Caco-2 (cell line): ENCODE measurements around the gene NRXN3. TPM values are rescaled to one million over a fixed set of nuclear protein-coding genes. Genes with fewer than 3 reads are reported as not detected.

Experiments
- BruUV-seq: library from RNA; stranded (reverse); fragments of 400-500 nt; replicated peaks from 2 replicates; lab custom pipeline; 2021; lab: Mats Ljungman, UMichigan
- CTCF ChIA-PET: fragments of 300-600 bp; sonication (Branson Sonifier 250); formaldehyde crosslinking; loops from one replicate; lab custom pipeline; 2022; ENCODE audit warnings: antibody characterized with exemption; lab: Charles Lee
- POLR2A ChIA-PET: fragments of 300-600 bp; sonication (Branson Sonifier 250); formaldehyde crosslinking; loops from one replicate; lab custom pipeline; 2022; ENCODE audit warnings: antibody characterized with exemption; lab: Charles Lee
- DNase-seq, 2 experiments: peaks; one replicate each; pipeline versions ENCODE4 v3.0.0 to v3.0.0-alpha.2; 2020 to 2022
- H3K27me3 ChIP-seq: replicated peaks from 2 replicates; pipeline ENCODE4 v1.6.0; 2011; ENCODE audit warnings: low read length; ENCODE audit not compliant: control insufficient read depth, insufficient read depth
- H3K36me3 ChIP-seq: 2 replicates; pipeline ENCODE4 v1.5.1; 2011; ENCODE audit warnings: low read length; ENCODE audit not compliant: control insufficient read depth, insufficient read depth
- H3K4me1 ChIP-seq: fragments of 250-450 bp; sonication (Bioruptor Pico); 2 replicates; pipeline ENCODE4 v1.5.1; 2020; ENCODE audit warnings: mild to moderate bottlenecking
- H3K4me3 ChIP-seq: 2 replicates; pipeline ENCODE4 v1.5.1; 2011; ENCODE audit warnings: low read depth, mild to moderate bottlenecking, control low read depth, low read length
- H3K9me3 ChIP-seq: fragments of 250-450 bp; sonication (Bioruptor Pico); 2 replicates; pipeline ENCODE4 v1.5.1; 2020; ENCODE audit warnings: mild to moderate bottlenecking, moderate library complexity
- H3K27ac Mint-ChIP-seq: one replicate; pipeline ENCODE4 v1.8.0; 2022; ENCODE audit warnings: mixed read lengths; ENCODE audit not compliant: unreplicated experiment
- H3K27me3 Mint-ChIP-seq: one replicate; pipeline ENCODE4 v1.8.0; 2022; ENCODE audit warnings: mixed read lengths; ENCODE audit not compliant: insufficient read depth, unreplicated experiment
- H3K36me3 Mint-ChIP-seq: one replicate; pipeline ENCODE4 v1.8.0; 2022; ENCODE audit warnings: mild to moderate bottlenecking, mixed read lengths; ENCODE audit not compliant: insufficient read depth, unreplicated experiment
- H3K4me1 Mint-ChIP-seq: one replicate; pipeline ENCODE4 v1.8.0; 2022; ENCODE audit warnings: low read depth, mixed read lengths; ENCODE audit not compliant: unreplicated experiment
- H3K4me3 Mint-ChIP-seq: one replicate; pipeline ENCODE4 v1.8.0; 2022; ENCODE audit warnings: mild to moderate bottlenecking, moderate library complexity, mixed read lengths; ENCODE audit not compliant: unreplicated experiment
- H3K9me3 Mint-ChIP-seq: one replicate; pipeline ENCODE4 v1.8.0; 2022; ENCODE audit warnings: mixed read lengths; ENCODE audit not compliant: unreplicated experiment
- intact Hi-C: fragments of 100-400 bp; cut with micrococcal nuclease; formaldehyde crosslinking; loops from one replicate; pipeline ENCODE4 v1.10.0; 2022; ENCODE audit not compliant: unreplicated experiment
- total RNA-seq: library from RNA; stranded (reverse); gene quantifications from 2 replicates; pipeline ENCODE4 v1.2.3, GENCODE V29; 2022
- TF ChIP-seq, protein P1 (sequence below), 2 experiments: fragments of 200-600 bp in 1 of 2; IDR thresholded peaks; 1 replicate in 1 of 2; 2 replicates in 1 of 2; pipeline versions ENCODE4 v1.5.1 to v1.8.0; 2011 to 2022; ENCODE audit warnings: antibody characterized with exemption in 1 of 2, control low read depth in 1 of 2, inconsistent platforms in 1 of 2, low read depth in 1 of 2, low read length in 1 of 2, mild to moderate bottlenecking in 1 of 2, moderate library complexity in 1 of 2; ENCODE audit not compliant: insufficient read depth in 1 of 2, severe bottlenecking in 1 of 2, unreplicated experiment in 1 of 2

NRXN3 gene
- total RNA-seq, 1 experiment from 2014 or later = 12.4 TPM

GRCh38 chr14:78136695-78137094 lies 33.5 kb upstream of the NRXN3 start:
- no TSS peak for BruUV-seq
- H3K27ac Mint-ChIP-seq = no peak overlapping the region
- DNase-seq = no peak
- Histone ChIP-seq H3K36me3 (no peaks in the 10 kb centered on the region), H3K9me3 (no peaks in the 10 kb centered on the region), H3K4me3 (no peak overlapping the region), H3K4me1 (no peaks in the 10 kb centered on the region), H3K27me3 (no peaks in the 10 kb centered on the region)
- H3K4me3 Mint-ChIP-seq = no peak overlapping the region
- peaks cover 11% of the 10 kb centered on the region for H3K27me3 Mint-ChIP-seq
- no peaks in the 10 kb centered on the region for H3K9me3 Mint-ChIP-seq
- no peaks in the 10 kb centered on the region for H3K4me1 Mint-ChIP-seq
- TF ChIP-seq, protein P1, sequence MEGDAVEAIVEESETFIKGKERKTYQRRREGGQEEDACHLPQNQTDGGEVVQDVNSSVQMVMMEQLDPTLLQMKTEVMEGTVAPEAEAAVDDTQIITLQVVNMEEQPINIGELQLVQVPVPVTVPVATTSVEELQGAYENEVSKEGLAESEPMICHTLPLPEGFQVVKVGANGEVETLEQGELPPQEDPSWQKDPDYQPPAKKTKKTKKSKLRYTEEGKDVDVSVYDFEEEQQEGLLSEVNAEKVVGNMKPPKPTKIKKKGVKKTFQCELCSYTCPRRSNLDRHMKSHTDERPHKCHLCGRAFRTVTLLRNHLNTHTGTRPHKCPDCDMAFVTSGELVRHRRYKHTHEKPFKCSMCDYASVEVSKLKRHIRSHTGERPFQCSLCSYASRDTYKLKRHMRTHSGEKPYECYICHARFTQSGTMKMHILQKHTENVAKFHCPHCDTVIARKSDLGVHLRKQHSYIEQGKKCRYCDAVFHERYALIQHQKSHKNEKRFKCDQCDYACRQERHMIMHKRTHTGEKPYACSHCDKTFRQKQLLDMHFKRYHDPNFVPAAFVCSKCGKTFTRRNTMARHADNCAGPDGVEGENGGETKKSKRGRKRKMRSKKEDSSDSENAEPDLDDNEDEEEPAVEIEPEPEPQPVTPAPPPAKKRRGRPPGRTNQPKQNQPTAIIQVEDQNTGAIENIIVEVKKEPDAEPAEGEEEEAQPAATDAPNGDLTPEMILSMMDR (IDR thresholded peaks at IDR 0.05; ENCODE audit: insufficient read depth in 1 of 2, low read depth in 1 of 2, low read length in 1 of 2, severe bottlenecking in 1 of 2, unreplicated experiment in 1 of 2) = no peak
- H3K36me3 Mint-ChIP-seq = no peaks in the 10 kb centered on the region
- ChIA-PET POLR2A (no interaction called here), CTCF (no interaction called here)
- intact Hi-C loops = no loop called here

DNA sequence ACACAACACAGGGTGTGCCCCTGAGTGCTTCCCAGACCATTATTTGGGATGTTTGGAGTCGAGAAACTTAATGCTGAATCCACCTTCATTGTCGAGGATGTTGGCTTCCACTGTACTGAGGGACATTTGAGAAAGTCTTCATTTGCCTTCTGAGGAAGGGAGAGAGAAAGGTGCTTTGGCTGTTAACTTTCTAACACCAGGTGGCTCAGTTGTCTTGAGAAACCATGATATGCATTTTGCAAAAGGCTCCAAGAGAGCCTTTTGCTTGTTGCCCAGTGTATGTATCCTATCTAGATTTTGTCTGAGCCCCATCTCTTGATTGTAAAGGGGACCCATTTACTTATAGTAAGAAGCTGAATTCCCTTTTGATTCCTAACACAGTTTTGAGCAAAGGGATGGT lies 28.6 kb upstream of the NRXN3 start:
- no peaks in the 10 kb centered on the region for H3K4me1 Mint-ChIP-seq
- no peak overlapping the region for H3K4me3 ChIP-seq
- H3K36me3 ChIP-seq = no peaks in the 10 kb centered on the region
- H3K4me1 ChIP-seq = no peaks in the 10 kb centered on the region
- no TSS peak for BruUV-seq
- H3K4me3 Mint-ChIP-seq = no peak overlapping the region
- H3K9me3 ChIP-seq = no peaks in the 10 kb centered on the region
- POLR2A ChIA-PET = no interaction called here
- TF ChIP-seq, protein P1 (IDR thresholded peaks at IDR 0.05; ENCODE audit: insufficient read depth in 1 of 2, low read depth in 1 of 2, low read length in 1 of 2, severe bottlenecking in 1 of 2, unreplicated experiment in 1 of 2) = no peak
- no peaks in the 10 kb centered on the region for H3K36me3 Mint-ChIP-seq
- no peak overlapping the region for H3K27ac Mint-ChIP-seq
- intact Hi-C loops = loop anchor here (2.0 kb wide), 1 partner anchor 425 kb away; no protein-coding TSS in a partner anchor
- H3K27me3 ChIP-seq = no peaks in the 10 kb centered on the region
- CTCF ChIA-PET = no interaction called here
- H3K9me3 Mint-ChIP-seq = no peaks in the 10 kb centered on the region
- DNase-seq = no peak
- H3K27me3 Mint-ChIP-seq = peaks cover 10% of the 10 kb centered on the region

- Mint-ChIP-seq H3K27ac (no peak overlapping the region), H3K4me3 (no peak overlapping the region), H3K4me1 (no peaks in the 10 kb centered on the region), H3K36me3 (no peaks in the 10 kb centered on the region), H3K27me3 (peaks cover 12% of the 10 kb centered on the region), H3K9me3 (no peaks in the 10 kb centered on the region)
- no peak for DNase-seq
- ChIA-PET POLR2A (no interaction called here), CTCF (no interaction called here)
- H3K27me3 ChIP-seq = no peaks in the 10 kb centered on the region
- H3K4me3 ChIP-seq = no peak overlapping the region
- intact Hi-C loops = no loop called here
- no peaks in the 10 kb centered on the region for H3K36me3 ChIP-seq
- no peaks in the 10 kb centered on the region for H3K4me1 ChIP-seq
- TF ChIP-seq, protein P1 (IDR thresholded peaks at IDR 0.05; ENCODE audit: insufficient read depth in 1 of 2, low read depth in 1 of 2, low read length in 1 of 2, severe bottlenecking in 1 of 2, unreplicated experiment in 1 of 2) = no peak
- H3K9me3 ChIP-seq = no peaks in the 10 kb centered on the region
- no TSS peak for BruUV-seq
Measured at GRCh38 chr14:78142998-78143397, 27.2 kb upstream of the NRXN3 start.
